ENCODE measurements around the gene ASCC3.
"Not testable (repeated sequence)": the region's sequence is repeated elsewhere in the genome, so short reads cannot be mapped to it uniquely, and the experiment has no call there.

The ASCC3 gene

GRCh38 chr6:100880149-100880852 lies 828 bp downstream of the ASCC3 start:
- no peak for DNase-seq

- DNase-seq = no peak
Measured at GRCh38 chr6:100879317-100879716, 1.8 kb downstream of the ASCC3 start.

GRCh38 chr6:100877851-100878250 lies 3.3 kb downstream of the ASCC3 start:
- DNase-seq = no peak

GRCh38 chr6:100876251-100876650 lies 4.9 kb downstream of the ASCC3 start:
- no peak for DNase-seq

GRCh38 chr6:100865525-100865924 lies 15.6 kb downstream of the ASCC3 start:
- DNase-seq = no peak

- no peak for DNase-seq
Measured at GRCh38 chr6:100862063-100862462, 19.1 kb downstream of the ASCC3 start.

GRCh38 chr6:100856146-100856545 lies 25.0 kb downstream of the ASCC3 start:
- no peak for DNase-seq

- DNase-seq = no peak
Measured at GRCh38 chr6:100851819-100852218, 29.3 kb downstream of the ASCC3 start.

GRCh38 chr6:100850174-100850573 lies 31.0 kb downstream of the ASCC3 start:
- no peak for DNase-seq

GRCh38 chr6:100846276-100846675 lies 34.9 kb downstream of the ASCC3 start:
- DNase-seq = no peak

GRCh38 chr6:100845676-100846075 lies 35.5 kb downstream of the ASCC3 start:
- DNase-seq = no peak

GRCh38 chr6:100839419-100839818 lies 41.7 kb downstream of the ASCC3 start:
- DNase-seq = no peak

GRCh38 chr6:100838011-100838410 lies 43.1 kb downstream of the ASCC3 start:
- DNase-seq = no peak

GRCh38 chr6:100833972-100834574 lies 47.1 kb downstream of the ASCC3 start:
- DNase-seq = no peak

- not testable (repeated sequence) for DNase-seq
Measured at GRCh38 chr6:100829077-100829595, 52.0 kb downstream of the ASCC3 start.

- DNase-seq = no peak
Measured at GRCh38 chr6:100823041-100823440, 58.1 kb downstream of the ASCC3 start.

- DNase-seq = no peak
Measured at GRCh38 chr6:100818066-100818465, 63.1 kb downstream of the ASCC3 start.

- no peak for DNase-seq
Measured at GRCh38 chr6:100810015-100810414, 71.1 kb downstream of the ASCC3 start.

GRCh38 chr6:100809346-100809745 lies 71.8 kb downstream of the ASCC3 start:
- DNase-seq = no peak

GRCh38 chr6:100808638-100809275 lies 72.4 kb downstream of the ASCC3 start:
- DNase-seq = no peak

- no peak for DNase-seq
Measured at GRCh38 chr6:100806296-100806695, 74.8 kb downstream of the ASCC3 start.

- no peak for DNase-seq
Measured at GRCh38 chr6:100803264-100804045, 77.7 kb downstream of the ASCC3 start.

- no peak for DNase-seq
Measured at GRCh38 chr6:100801036-100801435, 80.1 kb downstream of the ASCC3 start.
